ENCODE measurements around the gene GSK3B. TPM values are rescaled to one million over a fixed set of nuclear protein-coding genes. Genes with fewer than 3 reads are reported as not detected.

GSK3B gene
- total RNA-seq, 1 experiment from 2014 or later = 56.5 TPM

DNA sequence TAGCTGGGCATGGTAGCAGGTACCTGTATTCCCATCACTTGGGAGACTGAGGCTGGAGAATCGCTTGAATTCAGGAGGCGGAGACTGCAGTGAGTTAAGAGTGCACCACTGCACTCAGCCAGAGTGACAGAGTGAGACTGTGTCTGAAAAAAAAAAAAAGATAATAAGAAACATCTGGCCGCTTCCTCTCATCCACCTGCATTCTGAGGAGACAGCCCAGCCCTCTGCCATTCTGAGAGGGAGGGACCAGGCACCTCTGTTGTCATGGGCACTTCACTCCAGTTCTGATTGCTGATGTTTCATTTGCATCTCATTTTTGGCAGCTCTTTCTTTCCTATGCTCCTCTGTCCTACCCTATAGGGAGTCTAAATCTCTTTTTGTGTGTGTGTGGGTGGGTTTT is 36.4 kb upstream of the GSK3B start:
- H3K4me2 ChIP-seq (ENCODE audit: insufficient read depth, insufficient read length, low read length) = no peak overlapping the region
- Mint-ChIP-seq H3K27ac (no peak overlapping the region), H3K4me1 (peaks cover 7 to 9% of the 10 kb centered on the region in 2 experiments), H3K9me3 (no peaks in the 10 kb centered on the region), H3K27me3 (ENCODE audit: low read depth) (no peaks in the 10 kb centered on the region), H3K36me3 (ENCODE audit: insufficient read depth in 1 of 3, low read depth in 3 of 3) (no peaks in the 10 kb centered on the region), H3K4me3 (no peak overlapping the region)
- H3K4me1 ChIP-seq (ENCODE audit: insufficient read depth, low read length) = no peaks in the 10 kb centered on the region
- H3K56ac ChIP-seq (ENCODE audit: insufficient read length, low read depth, low read length) = no peak overlapping the region
- H3K18ac ChIP-seq (ENCODE audit: insufficient read length, low read depth, low read length) = no peak overlapping the region
- no peaks in the 10 kb centered on the region for H3K79me1 ChIP-seq (ENCODE audit: insufficient read depth, low read depth, low read length, poor library complexity, severe bottlenecking)
- H3K4ac ChIP-seq (ENCODE audit: low read depth, low read length) = no peak overlapping the region
- no peak overlapping the region for H2BK15ac ChIP-seq (ENCODE audit: low read depth, low read length)
- no CpG with 5 or more reads among the region's 3 CpGs for WGBS (ENCODE audit: extremely low coverage, insufficient read length, low lambda C conversion rate)
- H2BK120ac ChIP-seq (ENCODE audit: low read depth, low read length, poor library complexity, severe bottlenecking) = no peak overlapping the region
- no peak overlapping the region for H4K5ac ChIP-seq (ENCODE audit: insufficient read length, low read depth, low read length)
- TF ChIP-seq, protein P1, sequence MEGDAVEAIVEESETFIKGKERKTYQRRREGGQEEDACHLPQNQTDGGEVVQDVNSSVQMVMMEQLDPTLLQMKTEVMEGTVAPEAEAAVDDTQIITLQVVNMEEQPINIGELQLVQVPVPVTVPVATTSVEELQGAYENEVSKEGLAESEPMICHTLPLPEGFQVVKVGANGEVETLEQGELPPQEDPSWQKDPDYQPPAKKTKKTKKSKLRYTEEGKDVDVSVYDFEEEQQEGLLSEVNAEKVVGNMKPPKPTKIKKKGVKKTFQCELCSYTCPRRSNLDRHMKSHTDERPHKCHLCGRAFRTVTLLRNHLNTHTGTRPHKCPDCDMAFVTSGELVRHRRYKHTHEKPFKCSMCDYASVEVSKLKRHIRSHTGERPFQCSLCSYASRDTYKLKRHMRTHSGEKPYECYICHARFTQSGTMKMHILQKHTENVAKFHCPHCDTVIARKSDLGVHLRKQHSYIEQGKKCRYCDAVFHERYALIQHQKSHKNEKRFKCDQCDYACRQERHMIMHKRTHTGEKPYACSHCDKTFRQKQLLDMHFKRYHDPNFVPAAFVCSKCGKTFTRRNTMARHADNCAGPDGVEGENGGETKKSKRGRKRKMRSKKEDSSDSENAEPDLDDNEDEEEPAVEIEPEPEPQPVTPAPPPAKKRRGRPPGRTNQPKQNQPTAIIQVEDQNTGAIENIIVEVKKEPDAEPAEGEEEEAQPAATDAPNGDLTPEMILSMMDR (conservative IDR thresholded peaks at IDR 0.05) = no peak
- no peaks in the 10 kb centered on the region for H3K9me3 ChIP-seq (ENCODE audit: control insufficient read depth, low read depth, low read length)
- H4K91ac ChIP-seq (ENCODE audit: insufficient read length, low read depth, low read length) = no peak overlapping the region
- no peak overlapping the region for H3K9ac ChIP-seq (ENCODE audit: extremely low read depth, insufficient read length, low read length)
- H3K27me3 ChIP-seq (ENCODE audit: insufficient read depth, low read length) = no peaks in the 10 kb centered on the region
- H3K79me2 ChIP-seq (ENCODE audit: insufficient read depth, low read length) = no peaks in the 10 kb centered on the region
- H2AK5ac ChIP-seq (ENCODE audit: insufficient read length, low read length) = no peak overlapping the region
- no peak overlapping the region for H3K23ac ChIP-seq (ENCODE audit: insufficient read length, low read depth, low read length)
- no peaks in the 10 kb centered on the region for H4K20me1 ChIP-seq (ENCODE audit: control insufficient read depth, insufficient read depth, insufficient read length)
- no peaks in the 10 kb centered on the region for H3K23me2 ChIP-seq (ENCODE audit: insufficient read length, low read depth, low read length, poor library complexity, severe bottlenecking)
- no peak overlapping the region for H2BK5ac ChIP-seq (ENCODE audit: insufficient read length, low read length)
- no peak overlapping the region for H4K8ac ChIP-seq (replicated peaks; ENCODE audit: insufficient read length, low read depth, low read length)
- no peak overlapping the region for H2BK12ac ChIP-seq (ENCODE audit: insufficient read length, low read depth, low read length)
- no peak overlapping the region for H3T11ph ChIP-seq (ENCODE audit: low read length)
- no peak overlapping the region for H2BK20ac ChIP-seq (ENCODE audit: low read depth, low read length, poor library complexity, severe bottlenecking)
- no peak overlapping the region for H3K14ac ChIP-seq (ENCODE audit: insufficient read depth, low read length)
- DNase-seq = no peak
- H2AFZ ChIP-seq (ENCODE audit: low read length) = no peak overlapping the region
- no peak overlapping the region for H3K27ac ChIP-seq (ENCODE audit: insufficient read length, low read depth, low read length)
